Kidney tubule cell (primary cell): ENCODE data around the gene ZNF439.
"Not testable (repeated sequence)": the region's sequence is repeated elsewhere in the genome, so short reads cannot be mapped to it uniquely, and the experiment has no call there.

ENCODE experiments used
- DNase-seq: peaks from one replicate; pipeline ENCODE4 v3.0.0-alpha.2; 2018; ENCODE audit warnings: low spot score

Gene ZNF439

DNA sequence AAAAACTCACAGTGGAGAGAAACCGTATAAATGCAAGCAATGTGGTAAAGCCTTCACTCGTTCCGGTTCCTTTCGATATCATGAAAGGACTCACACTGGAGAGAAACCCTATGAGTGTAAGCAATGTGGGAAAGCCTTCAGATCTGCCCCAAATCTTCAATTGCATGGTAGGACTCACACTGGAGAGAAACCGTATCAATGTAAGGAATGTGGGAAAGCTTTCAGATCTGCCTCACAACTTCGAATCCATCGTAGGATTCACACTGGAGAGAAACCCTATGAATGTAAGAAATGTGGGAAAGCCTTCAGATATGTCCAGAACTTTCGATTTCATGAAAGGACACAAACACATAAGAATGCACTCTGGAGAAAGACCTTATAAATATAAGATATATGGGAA, 19.7 kb downstream of the ZNF439 start:
- DNase-seq: no peak

DNA sequence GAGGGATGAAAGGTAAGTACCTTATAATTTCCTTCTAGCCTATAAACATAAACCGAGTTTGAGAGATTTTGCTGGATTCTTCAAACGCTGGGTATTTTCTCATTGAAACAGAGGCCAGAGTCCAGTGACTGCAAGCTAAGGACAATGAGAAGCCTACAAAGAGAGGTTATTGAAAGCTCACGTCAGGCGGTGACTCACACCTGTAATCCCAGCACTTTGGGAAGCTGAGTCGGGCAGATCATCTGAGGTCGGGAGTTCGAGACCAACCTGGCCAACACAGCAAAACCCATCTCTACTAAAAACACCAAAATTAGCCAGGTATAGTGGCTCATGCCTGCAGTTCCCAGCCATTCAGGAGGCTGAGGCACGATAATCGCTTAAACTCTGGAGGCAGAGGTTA, 24.1 kb downstream of the ZNF439 start:
- DNase-seq: no peak

DNA sequence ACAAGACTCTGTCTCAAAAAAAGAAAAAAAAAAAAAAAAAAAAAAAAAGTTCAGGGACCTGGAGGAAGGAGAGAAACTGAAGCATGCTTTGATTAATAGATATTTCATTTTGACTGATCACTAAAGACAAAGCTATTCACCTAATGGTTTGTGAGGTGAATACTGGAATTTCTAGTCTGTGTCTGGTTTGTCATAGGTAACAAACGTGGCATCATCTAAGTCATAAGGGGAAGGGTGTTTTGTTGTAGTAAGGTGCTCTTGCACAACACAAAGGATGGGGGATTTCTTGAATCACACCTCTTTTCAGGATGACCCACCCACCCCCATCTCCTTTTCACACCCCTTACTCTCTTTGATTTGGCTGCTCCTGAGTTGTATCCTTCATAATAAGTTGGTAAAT, 25.2 kb downstream of the ZNF439 start:
- DNase-seq: no peak

DNA sequence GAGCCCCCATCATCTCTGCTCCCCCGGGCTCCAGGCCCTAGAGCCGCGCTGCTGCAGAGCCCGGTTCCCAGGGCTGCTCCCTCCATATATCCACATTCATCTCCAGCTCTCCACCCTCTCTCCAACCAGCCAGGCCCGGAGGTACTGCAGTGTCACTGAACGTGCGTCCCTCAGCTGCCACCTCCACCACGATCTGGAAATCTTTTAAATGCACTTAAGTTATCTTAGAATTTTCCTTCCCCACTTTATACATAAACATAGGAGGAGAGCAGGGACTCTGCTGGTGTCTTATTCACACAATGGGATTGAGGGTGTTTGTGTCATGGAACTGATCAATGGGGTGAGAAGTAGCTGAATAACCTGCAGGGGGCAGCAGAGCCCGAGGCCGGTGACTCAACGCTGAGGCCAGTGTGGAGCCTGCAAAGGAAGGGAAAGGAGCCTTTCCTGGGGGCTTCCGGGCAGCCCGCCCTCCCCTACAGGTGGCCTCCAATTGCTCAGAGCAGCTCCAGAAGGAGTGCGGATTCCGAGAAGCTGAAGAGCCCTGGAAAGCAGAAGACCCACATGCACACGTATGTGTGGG, 31.3 kb downstream of the ZNF439 start:
- DNase-seq: not testable (repeated sequence)

DNA sequence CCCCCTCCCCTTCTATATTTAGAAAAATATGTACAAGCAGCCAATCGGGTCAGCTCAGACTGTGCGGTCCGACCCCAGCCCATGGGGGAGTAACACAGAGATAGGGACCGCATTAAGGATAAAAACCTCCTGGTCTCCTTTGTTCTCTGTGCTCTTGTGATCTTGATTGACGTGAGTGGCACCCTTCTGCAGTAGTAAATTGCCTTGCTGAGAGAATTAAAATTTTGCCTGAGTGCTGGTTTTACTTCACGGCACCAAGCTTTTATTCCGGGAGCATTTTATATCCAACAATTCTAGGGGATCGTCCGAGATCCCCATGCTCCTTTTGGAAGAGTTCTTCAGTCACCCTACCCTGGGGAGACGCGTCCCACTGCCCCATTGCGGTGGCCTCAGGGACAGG, 32.1 kb downstream of the ZNF439 start:
- DNase-seq: no peak

DNA sequence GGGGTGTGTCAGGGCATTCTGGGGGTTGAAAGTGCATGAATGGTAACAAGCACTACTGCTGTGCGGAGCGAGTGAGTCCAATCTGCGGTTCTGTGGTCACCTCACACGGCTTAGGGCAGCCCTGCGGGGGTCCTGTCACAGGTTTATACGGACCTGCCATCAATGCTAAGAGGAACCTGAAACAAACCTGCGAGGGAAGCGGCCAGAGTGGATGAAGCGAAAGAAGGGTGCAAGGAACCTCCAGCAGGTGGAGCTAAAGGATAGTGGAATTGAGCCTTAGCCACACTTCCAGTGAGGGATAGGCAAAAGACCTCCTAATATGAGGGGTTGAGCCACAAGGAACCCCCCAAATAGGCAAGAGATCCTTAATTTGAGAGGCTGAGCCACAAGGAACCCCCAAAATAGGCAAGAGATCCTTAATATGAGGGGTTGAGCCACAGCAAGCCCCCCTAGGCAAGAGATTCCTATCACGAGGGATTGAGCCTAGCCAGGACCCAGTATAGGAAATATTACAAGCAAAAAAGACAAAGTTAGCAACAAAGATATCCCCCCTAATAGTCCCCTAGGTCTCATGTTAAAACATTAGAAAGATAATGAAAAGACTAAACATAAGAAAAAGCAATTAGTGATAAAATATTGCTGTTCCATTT, 32.8 kb downstream of the ZNF439 start:
- peak; percentile 59 for DNase-seq

DNA sequence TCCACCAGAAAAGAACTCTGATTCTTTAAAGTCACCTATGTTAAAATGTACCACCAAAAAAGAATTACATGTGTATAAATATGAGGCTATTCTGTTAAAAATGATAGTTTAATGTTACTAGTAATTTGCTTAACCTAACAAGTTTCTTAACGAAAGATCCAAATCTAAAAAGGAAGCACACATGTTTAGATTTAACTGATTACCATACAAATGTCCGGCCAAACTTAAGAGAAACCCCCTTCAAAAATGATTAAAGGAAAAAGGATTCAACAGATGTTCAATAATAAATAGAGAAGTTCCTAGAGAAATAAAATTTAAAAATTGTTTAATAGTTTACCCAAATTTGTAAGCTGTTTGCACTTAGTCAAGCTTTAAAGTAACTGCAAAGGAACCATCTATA, 34.1 kb downstream of the ZNF439 start:
- no peak for DNase-seq

DNA sequence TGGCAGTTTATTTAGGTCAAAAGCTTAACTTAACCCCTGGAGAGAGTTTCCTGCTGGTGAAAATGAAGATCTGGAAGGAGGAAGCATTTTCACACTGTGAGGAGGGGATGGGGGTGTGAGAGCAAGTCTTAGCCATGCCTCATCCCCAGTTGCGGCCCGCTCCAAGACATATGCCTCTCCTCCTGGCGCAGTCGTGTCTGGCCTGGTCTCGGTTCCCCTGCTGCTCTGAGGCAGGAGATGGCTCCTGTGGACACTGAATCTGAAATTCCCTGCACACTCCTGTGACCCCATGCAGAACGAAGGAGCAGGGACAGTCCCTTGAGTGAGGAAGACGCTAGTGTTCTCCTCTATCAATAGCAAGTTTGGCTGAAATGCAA, 38.7 kb downstream of the ZNF439 start:
- no peak for DNase-seq

DNA sequence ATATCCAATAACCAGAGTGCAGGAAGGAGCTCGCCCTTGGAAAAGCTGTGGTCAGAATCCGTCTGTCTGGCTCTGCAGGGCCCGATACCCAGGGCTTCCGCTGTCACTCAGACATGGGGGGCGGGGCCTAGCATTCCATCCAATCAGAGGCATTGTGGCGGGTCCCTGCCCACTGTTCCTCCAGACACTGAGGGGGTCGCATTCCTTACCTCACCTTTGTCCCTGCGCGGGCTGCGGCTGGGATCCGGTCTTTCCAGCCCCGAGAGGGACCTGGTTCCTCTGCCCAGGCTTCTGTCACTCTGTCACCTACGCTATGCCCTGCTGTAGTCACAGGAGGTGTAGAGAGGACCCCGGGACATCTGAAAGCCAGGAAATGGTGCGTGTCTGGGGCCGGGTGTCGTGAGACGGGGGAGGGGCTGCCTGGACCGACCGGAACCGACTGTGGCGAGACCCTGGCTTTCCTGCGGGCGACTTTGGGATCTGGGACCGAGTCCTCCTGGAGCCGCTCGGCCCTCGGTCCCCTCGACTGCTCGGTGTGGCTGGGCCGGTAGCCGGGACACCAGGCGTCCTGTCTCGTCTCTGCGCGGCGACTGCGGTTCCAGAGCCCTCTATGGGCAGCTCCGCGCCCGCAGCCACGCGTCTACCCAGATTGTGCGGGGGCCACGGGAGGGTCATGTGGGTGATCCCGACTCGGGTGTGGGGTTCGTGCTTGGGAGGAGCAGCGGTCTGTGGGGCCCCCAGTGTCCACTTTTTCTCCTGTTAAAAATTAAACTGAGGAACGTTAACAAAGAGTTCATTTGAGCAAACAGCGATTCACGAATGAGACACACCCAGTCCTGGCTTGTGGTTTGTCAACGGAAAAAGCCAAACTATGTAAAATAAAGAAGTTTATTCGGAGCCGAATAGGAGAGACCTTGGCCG, 39.3 kb downstream of the ZNF439 start, which contains the start of gene ZNF69:
TSS of gene ZNF69 (plus strand) at position 172 of the 921 bp plus-strand sequence. CDS start at position 314, 142 bp downstream.
- peak; percentile 93 for DNase-seq

DNA sequence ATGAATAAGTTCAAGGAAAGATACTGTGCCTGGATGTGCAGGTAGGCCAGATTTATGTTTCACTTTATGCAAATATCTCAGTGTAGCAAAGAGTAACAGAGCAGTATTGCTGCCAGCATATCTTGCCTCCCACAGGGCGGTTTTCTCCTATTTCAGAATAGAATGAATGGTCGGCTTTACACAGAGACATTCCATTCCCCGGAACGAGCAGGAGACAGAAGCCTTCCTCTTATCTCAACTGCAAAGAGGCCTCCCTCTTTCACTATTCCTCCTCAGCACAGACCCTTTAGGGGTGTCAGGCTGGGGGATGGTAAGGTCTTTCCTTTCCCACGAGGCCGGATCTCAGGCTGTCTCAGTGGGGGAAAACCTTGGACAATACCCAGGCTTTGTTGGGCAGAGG, 41.4 kb downstream of the ZNF439 start:
- DNase-seq: not testable (repeated sequence)

DNA sequence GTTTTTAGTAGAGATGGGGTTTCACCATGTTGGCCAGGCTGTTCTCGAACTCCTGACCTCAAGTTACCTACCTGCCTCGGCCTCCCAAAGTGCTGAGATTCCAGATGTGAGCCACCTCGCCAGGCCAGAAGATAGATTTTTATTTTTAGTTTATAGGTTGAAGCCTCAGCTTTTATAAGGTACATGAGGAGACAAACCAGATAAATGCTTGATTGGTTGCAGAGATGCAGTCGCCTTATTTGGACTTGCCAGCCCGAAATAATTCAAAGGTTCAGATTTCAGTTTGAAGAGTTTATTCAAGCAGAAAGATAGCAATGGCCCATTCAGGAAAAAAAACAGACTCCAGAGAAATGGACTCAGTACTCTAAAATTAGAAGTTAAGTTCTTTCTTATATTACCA, 42.1 kb downstream of the ZNF439 start:
- no peak for DNase-seq

DNA sequence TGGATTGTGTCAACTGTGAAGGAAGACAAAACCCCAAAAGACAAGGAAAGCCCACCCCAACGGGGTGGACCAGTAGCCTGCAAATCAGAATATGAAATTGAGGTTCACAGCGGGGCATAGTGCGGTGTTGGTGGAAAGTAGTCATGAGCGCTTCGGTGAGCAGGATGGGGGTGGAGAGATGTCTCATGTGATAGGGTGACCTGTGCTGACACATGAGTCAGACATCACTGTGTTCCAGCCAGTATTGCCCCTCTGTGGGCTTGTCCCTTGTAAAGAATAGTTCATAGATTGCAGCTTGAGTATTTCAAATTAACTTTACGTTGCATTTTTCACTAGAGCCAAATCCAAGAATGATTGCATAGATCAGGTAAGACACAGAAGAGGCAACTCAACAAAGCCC, 46.3 kb downstream of the ZNF439 start:
- DNase-seq: no peak

DNA sequence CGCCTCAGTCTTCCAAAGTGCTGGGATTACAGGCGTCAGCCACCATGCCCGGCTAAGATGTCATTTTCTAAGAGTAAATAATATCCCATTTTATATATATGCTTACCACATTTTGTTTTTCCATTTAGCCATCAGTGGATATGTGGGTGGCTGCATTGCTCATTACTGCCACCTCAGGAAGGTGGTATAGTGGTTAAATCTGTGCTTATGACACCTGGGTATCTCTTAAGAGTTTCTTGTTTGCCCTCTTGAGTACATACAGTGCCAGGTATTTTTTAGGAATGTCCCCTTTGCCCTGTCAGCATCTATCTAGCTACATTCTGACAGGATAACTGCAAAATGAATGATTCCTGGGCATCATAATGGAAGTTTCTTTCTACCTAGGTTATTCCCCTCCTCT, 53.7 kb downstream of the ZNF439 start:
- DNase-seq: no peak

DNA sequence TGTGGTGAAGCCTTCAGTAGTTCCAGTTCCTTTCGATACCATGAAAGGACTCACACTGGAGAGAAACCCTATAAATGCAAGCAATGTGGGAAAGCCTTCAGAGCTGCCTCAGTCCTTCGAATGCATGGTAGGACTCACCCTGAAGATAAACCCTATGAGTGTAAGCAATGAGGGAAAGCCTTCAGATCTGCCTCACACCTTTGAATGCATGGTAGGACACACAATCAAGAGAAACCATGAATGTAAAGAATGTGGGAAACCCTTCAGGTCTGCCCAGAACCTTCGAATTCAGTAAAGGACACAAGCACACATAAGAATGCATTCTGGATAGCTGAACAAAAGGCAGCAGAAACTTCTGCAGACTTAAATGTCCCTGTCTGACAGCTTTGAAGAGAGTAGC, 57.4 kb downstream of the ZNF439 start:
- no peak for DNase-seq

DNA sequence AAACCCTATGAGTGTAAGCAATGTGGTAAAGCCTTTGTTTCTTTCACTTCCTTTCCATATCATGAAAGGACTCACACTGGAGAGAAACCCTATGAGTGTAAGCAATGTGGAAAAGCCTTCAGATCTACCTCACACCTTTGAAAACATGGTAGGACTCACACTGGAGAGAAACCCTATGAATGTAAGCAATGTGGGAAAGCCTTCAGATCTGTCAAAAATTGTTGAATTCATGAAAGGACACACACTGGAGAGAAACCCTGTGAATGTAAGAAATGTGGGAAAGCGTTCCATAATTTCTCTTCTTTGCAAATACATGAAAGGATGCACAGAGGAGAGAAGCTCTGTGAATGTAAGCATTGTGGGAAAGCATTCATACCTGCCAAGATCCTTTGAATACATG, 63.4 kb downstream of the ZNF439 start:
- DNase-seq: not testable (repeated sequence)

DNA sequence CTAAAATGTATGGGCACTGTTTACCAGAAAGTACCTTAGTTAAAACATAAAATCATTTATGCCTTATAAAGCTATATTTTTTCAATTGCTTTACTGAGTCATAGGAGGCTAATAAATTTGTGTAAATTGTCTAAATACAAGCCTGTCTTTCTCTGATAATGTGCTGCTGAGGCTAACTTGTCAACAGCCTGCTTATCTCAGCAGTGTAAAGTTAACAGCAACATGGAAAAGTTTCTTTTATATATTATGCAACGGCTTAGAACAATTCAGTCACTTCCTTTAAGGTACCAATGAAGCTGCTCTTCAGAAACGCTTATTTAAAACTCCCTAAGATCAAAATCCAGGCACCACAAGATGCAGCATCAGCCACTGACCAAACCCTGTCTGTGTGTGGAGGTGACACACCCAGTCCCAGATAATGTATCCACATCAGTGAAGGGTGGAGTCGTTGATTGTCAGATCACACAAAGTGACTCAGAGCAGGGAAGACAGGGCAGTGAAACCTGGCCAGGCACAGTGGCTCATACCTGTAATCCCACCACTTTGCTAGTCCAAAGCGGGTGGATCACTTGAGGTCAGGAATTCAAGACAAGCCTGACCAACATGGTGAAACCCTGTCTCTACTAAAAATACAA, 66.0 kb downstream of the ZNF439 start:
- not testable (repeated sequence) for DNase-seq
